ENCODE measurements around the gene C2orf92. TPM values are rescaled to one million over a fixed set of nuclear protein-coding genes. Genes with fewer than 3 reads are reported as not detected.
"Not testable (repeated sequence)": the region's sequence is repeated elsewhere in the genome, so short reads cannot be mapped to it uniquely, and the experiment has no call there.

The C2orf92 gene
- polyA plus RNA-seq, 3 donors from 2014 or later, result 0.37 TPM; not detected in 2

DNA sequence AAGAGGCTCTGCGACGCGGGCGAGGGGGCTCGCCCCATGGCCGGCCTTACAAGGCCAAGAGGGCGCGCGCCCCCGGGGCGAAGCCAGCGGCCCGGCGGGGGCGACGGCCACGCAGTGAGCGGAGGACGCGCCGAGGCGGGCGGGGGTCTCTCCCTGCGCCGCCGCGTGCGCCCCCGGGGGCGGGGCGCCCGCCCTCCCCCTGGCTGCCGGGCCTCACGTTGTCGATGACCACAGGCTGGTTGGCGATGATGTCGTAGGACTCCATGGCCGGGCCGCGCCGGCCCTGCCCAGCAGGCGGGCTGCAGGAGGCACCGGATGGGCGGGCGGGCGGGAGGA lies 5.9 kb upstream of the C2orf92 start:
- Mint-ChIP-seq H3K9me3 (no peaks in the 10 kb centered on the region), H3K36me3 (peaks cover 0 to under 1% (median 0%) of the 10 kb centered on the region in 3 donors), H3K27ac (peak overlapping the region in 2 of 6 donors; percentile 97 to 98), H3K4me1 (peaks cover 31 to 41% of the 10 kb centered on the region in 2 donors), H3K4me3 (peak overlapping the region; percentile 92 to 95 (median 93)), H3K27me3 (ENCODE audit: low read depth in 3 of 3) (peaks cover 2 to 7% (median 5%) of the 10 kb centered on the region in 3 donors)
- DNase-seq, result no peak

GRCh38 chr2:97663962-97664635 lies 5.4 kb upstream of the C2orf92 start, which contains the start of gene ACTR1B:
Gene ACTR1B (minus strand): TSS chr2:97664044. CDS start chr2:97663890, 154 bp downstream.
- Mint-ChIP-seq H3K4me3 (peak within 1 kb of the TSS; percentile 93 to 98 (median 97)), H3K27me3 (ENCODE audit: low read depth in 3 of 3) (peaks cover 2 to 7% (median 5%) of the 10 kb centered on the region in 3 donors), H3K9me3 (no peaks in the 10 kb centered on the region), H3K36me3 (no peaks in the 10 kb centered on the region), H3K27ac (peak within 1 kb of the TSS; percentile 97 to 99 (median 98)), H3K4me1 (peaks cover 31 to 41% of the 10 kb centered on the region in 2 donors)
- DNase-seq, result peak; percentile 98

DNA sequence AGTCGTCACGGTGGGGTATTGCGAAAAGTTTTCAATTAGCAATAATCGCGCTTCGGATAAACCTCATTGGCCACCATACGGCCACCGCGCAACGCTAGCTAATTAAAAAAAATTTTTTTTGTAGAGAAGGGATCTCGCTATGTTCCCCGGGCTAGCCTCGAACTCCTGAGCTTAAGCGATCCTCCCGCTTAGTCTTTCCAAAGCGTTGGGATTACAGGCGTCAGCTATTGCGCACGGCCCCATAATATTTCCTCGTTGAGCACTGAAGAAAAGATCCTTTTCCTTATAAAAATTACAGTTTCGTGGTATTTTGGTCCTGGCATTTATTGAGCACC lies 4.9 kb upstream of the C2orf92 start:
- Mint-ChIP-seq H3K27me3 (ENCODE audit: low read depth in 3 of 3) (peaks cover 2 to 7% (median 5%) of the 10 kb centered on the region in 3 donors), H3K4me3 (peak overlapping the region; percentile 88 to 98 (median 97)), H3K36me3 (no peaks in the 10 kb centered on the region), H3K27ac (peak overlapping the region; percentile 95 to 99 (median 97)), H3K9me3 (no peaks in the 10 kb centered on the region), H3K4me1 (peaks cover 31 to 41% of the 10 kb centered on the region in 2 donors)
- no peak for DNase-seq

GRCh38 chr2:97670471-97670870 lies 958 bp downstream of the C2orf92 start:
- no peak overlapping the region for H3K27ac Mint-ChIP-seq
- peaks cover 0 to under 1% of the 10 kb centered on the region in 2 donors for H3K4me1 Mint-ChIP-seq
- no peaks in the 10 kb centered on the region for H3K36me3 Mint-ChIP-seq

GRCh38 chr2:97671526-97671925 lies 2.0 kb downstream of the C2orf92 start:
- Mint-ChIP-seq H3K9me3 (no peaks in the 10 kb centered on the region), H3K27me3 (ENCODE audit: low read depth in 3 of 3) (peaks cover 0 to 2% (median 0%) of the 10 kb centered on the region in 3 donors), H3K4me1 (no peaks in the 10 kb centered on the region), H3K4me3 (no peak overlapping the region), H3K36me3 (no peaks in the 10 kb centered on the region), H3K27ac (no peak overlapping the region)
- DNase-seq, result no peak

More at GRCh38 chr2:97670471-97670870, 958 bp downstream of the C2orf92 start:
- Mint-ChIP-seq H3K9me3 (no peaks in the 10 kb centered on the region), H3K27me3 (ENCODE audit: low read depth in 3 of 3) (peaks cover 0 to 3% (median 0%) of the 10 kb centered on the region in 3 donors), H3K4me3 (no peak overlapping the region)
- no peak for DNase-seq

DNA sequence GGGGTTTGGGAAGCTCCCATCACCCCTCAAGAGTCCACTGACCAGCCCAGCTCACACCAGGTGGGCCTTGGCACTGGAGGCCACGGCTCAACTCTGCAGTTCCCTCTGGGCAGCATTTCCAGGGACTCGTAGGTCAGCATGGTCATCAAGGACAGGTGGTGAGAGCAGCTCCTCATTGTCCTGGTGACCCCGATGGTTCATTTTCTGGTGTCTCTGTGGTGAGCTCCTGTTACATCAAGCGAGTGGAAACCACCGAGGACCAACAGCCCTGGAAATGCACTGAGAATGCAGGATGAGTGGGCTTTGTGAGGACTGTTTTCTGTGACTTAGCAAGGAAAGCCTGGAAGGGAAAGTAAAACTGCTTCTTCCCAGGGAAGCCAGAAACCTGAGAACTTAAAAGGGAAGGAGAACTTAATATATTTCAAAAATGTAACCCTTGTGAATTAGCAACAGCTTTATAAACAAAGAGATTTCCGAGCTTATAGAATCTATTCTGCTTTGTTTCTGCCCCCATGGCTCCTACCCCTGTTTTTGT lies 3.2 kb downstream of the C2orf92 start:
- not testable (repeated sequence) for H3K27me3 Mint-ChIP-seq (ENCODE audit: low read depth in 3 of 3); H3K4me3 Mint-ChIP-seq; H3K4me1 Mint-ChIP-seq; DNase-seq; H3K9me3 Mint-ChIP-seq; H3K36me3 Mint-ChIP-seq; H3K27ac Mint-ChIP-seq

- Mint-ChIP-seq H3K27me3 (ENCODE audit: low read depth in 3 of 3) (peaks cover 0 to 2% (median 2%) of the 10 kb centered on the region in 3 donors), H3K4me3 (no peak overlapping the region), H3K27ac (no peak overlapping the region), H3K9me3 (no peaks in the 10 kb centered on the region), H3K4me1 (no peaks in the 10 kb centered on the region), H3K36me3 (peaks cover 0 to 5% (median 0%) of the 10 kb centered on the region in 3 donors)
- no peak for DNase-seq
Measured at GRCh38 chr2:97673182-97673914, 3.8 kb downstream of the C2orf92 start.

DNA sequence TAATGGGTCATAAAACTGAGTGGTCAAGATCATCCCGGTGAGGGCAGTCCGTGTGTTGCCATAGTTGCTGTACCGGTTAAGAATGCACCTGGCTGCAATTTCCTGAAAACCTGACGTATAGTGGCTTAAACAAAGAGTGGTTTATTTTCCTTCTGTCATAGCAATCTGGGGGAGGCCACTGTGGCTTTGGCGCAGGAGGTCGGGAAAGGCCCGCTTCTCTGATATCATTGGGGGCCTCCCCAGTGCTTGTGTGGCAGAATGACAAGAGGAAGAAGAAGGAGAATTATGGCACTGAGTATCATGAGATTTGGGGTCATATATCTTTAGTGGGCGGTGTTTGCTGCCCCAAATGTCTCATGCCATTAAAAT lies 4.4 kb downstream of the C2orf92 start:
- no peak overlapping the region for H3K4me3 Mint-ChIP-seq

DNA sequence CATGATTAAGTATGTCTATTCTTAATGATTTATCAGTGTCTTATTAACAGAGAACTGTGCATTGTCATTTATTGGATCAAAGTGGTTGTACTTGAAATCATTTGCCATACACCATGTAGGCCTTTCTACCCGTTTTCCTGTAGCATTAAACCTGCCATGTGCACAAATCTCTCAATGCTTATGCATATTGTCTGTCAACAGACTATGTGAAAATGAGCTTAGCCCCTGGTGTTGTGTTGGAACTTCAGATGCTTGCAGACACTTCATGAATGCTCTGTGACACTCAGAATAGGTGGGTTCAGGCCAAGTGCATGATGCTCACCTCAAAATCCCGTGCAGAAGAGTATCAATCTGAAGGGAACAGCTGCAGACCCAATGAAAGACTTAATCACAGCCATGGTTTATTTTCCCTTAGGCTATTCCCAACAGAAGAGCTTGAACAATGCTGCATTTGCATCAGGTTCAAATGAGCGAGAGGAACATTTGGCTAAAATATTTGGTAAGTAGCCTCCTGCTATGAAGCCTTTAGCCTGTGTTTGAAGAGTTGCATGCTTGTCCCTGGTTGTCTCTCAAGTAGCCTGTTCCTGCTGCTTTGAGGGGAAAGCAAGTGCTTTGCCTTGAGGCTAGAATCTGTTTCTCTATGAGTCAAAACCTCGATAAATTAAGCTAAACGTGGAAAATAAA lies 6.1 kb downstream of the C2orf92 start:
- Mint-ChIP-seq H3K4me1 (no peaks in the 10 kb centered on the region), H3K4me3 (no peak overlapping the region), H3K36me3 (peaks cover 0 to 5% (median 0%) of the 10 kb centered on the region in 3 donors), H3K27ac (no peak overlapping the region), H3K9me3 (no peaks in the 10 kb centered on the region), H3K27me3 (ENCODE audit: low read depth in 3 of 3) (peaks cover 0 to 6% (median 3%) of the 10 kb centered on the region in 3 donors)
- no peak for DNase-seq

More for the DNA sequence above, 4.4 kb downstream of the C2orf92 start:
- H3K36me3 Mint-ChIP-seq, result peaks cover 0 to 5% (median 0%) of the 10 kb centered on the region in 3 donors
- H3K27me3 Mint-ChIP-seq (ENCODE audit: low read depth in 3 of 3), result peaks cover 0 to 3% (median 2%) of the 10 kb centered on the region in 3 donors
- H3K27ac Mint-ChIP-seq, result no peak overlapping the region
- no peaks in the 10 kb centered on the region for H3K4me1 Mint-ChIP-seq
- DNase-seq, result no peak
- H3K9me3 Mint-ChIP-seq, result no peaks in the 10 kb centered on the region

DNA sequence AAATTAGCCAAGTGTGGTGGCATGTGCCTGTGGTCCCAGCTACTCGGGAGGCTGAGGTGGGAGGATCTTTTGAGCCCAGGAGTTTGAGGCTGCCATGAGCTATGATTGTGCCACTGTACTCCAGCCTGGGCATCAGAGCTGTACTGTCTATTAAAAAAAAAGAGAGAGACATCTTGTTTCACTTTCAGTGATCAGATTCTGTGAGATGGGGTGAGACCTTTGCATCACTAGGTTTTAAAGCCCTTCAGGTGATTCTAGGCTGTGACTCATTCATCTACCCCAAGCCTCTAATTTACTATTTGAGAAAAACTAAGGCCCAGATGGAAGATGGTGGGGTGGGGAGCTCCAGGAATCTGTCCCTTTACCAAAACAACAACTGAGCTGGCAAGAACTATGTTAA lies 7.1 kb downstream of the C2orf92 start:
- H3K27me3 Mint-ChIP-seq (ENCODE audit: low read depth in 3 of 3), result peaks cover 0 to 6% (median 3%) of the 10 kb centered on the region in 3 donors
- no peak overlapping the region for H3K27ac Mint-ChIP-seq
- no peak for DNase-seq
- H3K36me3 Mint-ChIP-seq, result peaks cover 0 to 5% (median 0%) of the 10 kb centered on the region in 3 donors
- no peak overlapping the region for H3K4me3 Mint-ChIP-seq
- no peaks in the 10 kb centered on the region for H3K9me3 Mint-ChIP-seq
- H3K4me1 Mint-ChIP-seq, result no peaks in the 10 kb centered on the region

DNA sequence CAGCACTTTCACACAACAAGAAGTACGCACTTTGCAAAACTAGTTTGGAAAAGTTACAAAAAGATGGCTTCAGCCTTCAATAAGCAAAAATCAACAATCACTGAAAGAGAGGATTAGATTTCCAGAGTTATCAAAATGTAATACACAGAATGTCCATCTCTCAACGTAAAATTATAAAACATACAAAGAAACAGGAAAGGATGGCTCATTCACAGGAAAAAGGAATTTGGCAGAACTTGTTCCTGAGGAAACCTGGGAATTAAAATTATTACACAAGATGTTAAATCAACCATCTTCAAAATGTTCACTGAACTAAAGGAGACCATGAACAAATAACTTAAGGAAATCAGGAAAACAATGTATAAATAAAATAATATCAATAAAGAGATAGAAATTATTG lies 8.0 kb downstream of the C2orf92 start:
- H3K9me3 Mint-ChIP-seq, result no peaks in the 10 kb centered on the region
- DNase-seq, result no peak
- no peaks in the 10 kb centered on the region for H3K4me1 Mint-ChIP-seq
- H3K27ac Mint-ChIP-seq, result no peak overlapping the region
- peaks cover 0 to 6% (median 3%) of the 10 kb centered on the region in 3 donors for H3K27me3 Mint-ChIP-seq (ENCODE audit: low read depth in 3 of 3)
- peaks cover 0 to 5% (median 0%) of the 10 kb centered on the region in 3 donors for H3K36me3 Mint-ChIP-seq
- no peak overlapping the region for H3K4me3 Mint-ChIP-seq

GRCh38 chr2:97678298-97678697 lies 8.8 kb downstream of the C2orf92 start:
- Mint-ChIP-seq H3K36me3 (peaks cover 0 to 5% (median 0%) of the 10 kb centered on the region in 3 donors), H3K4me3 (no peak overlapping the region), H3K27ac (no peak overlapping the region), H3K27me3 (ENCODE audit: low read depth in 3 of 3) (peaks cover 0 to 6% (median 3%) of the 10 kb centered on the region in 3 donors), H3K9me3 (no peaks in the 10 kb centered on the region), H3K4me1 (no peaks in the 10 kb centered on the region)
- no peak for DNase-seq

- not testable (repeated sequence) for H3K27ac Mint-ChIP-seq, H3K36me3 Mint-ChIP-seq
- DNase-seq, result peak in 2 of 3 donors; percentile 15 to 17
Measured at GRCh38 chr2:97687235-97687634, 17.7 kb downstream of the C2orf92 start.

More at GRCh38 chr2:97687235-97687634, 17.7 kb downstream of the C2orf92 start:
- not testable (repeated sequence) for H3K9me3 Mint-ChIP-seq; H3K4me1 Mint-ChIP-seq; H3K27me3 Mint-ChIP-seq (ENCODE audit: low read depth in 3 of 3); H3K4me3 Mint-ChIP-seq
